ENCODE results near the gene SLC24A1. TPM values are rescaled to one million over a fixed set of nuclear protein-coding genes. Genes with fewer than 3 reads are reported as not detected.

Gene SLC24A1
- total and polyA plus RNA-seq, 2 experiments from 2014 or later, result 4.9 to 7.2 TPM

GRCh38 chr15:65675551-65675950, 53.8 kb downstream of the SLC24A1 start:
- H3K27me3 ChIP-seq (replicated peaks; ENCODE audit: insufficient read depth), result no peaks in the 10 kb centered on the region
- H2AFZ ChIP-seq, result no peak overlapping the region
- H3K9ac ChIP-seq, result no peak overlapping the region
- TF ChIP-seq EZH2phosphoT487 (IDR thresholded peaks at IDR 0.05; ENCODE audit: insufficient read depth, low read depth) (no peak), EZH2 (IDR thresholded peaks at IDR 0.05; ENCODE audit: insufficient read depth, poor library complexity, severe bottlenecking) (no peak)
- H3F3A ChIP-seq (ENCODE audit: insufficient read depth), result no peaks in the 10 kb centered on the region
- no peaks in the 10 kb centered on the region for H4K20me1 ChIP-seq (ENCODE audit: insufficient read depth)
- H3K9me3 ChIP-seq (ENCODE audit: low read depth), result no peaks in the 10 kb centered on the region
- H3K79me2 ChIP-seq (ENCODE audit: insufficient read depth), result no peaks in the 10 kb centered on the region
- in situ Hi-C loops (cut with MboI), result no loop called here
- no peak overlapping the region for H3K4me2 ChIP-seq (ENCODE audit: unreplicated experiment)
- no peaks in the 10 kb centered on the region for H3K4me1 ChIP-seq (ENCODE audit: insufficient read depth)
- peaks cover 12% of the 10 kb centered on the region for H3K36me3 ChIP-seq (ENCODE audit: low read depth)
- no peak overlapping the region for H3K27ac ChIP-seq
- H3K9me2 ChIP-seq (ENCODE audit: insufficient read depth), result no peaks in the 10 kb centered on the region
- H3K4me3 ChIP-seq, result no peak overlapping the region
- no peak for DNase-seq
- WGBS, 2 experiments (ENCODE audit: low coverage in 1 of 2, low lambda C conversion rate in 2 of 2, missing lambda C conversion rate in 2 of 2), result 88 to 97% methylated on average over 1 of the region's 1 CpG

GRCh38 chr15:65676123-65676522, 54.4 kb downstream of the SLC24A1 start:
- no peak for DNase-seq
- Histone ChIP-seq H4K20me1 (ENCODE audit: insufficient read depth) (no peaks in the 10 kb centered on the region), H3K27me3 (replicated peaks; ENCODE audit: insufficient read depth) (no peaks in the 10 kb centered on the region), H3K9me2 (ENCODE audit: insufficient read depth) (no peaks in the 10 kb centered on the region), H3K36me3 (ENCODE audit: low read depth) (peaks cover 6% of the 10 kb centered on the region), H3K9ac (no peak overlapping the region), H3K9me3 (ENCODE audit: low read depth) (no peaks in the 10 kb centered on the region), H3F3A (ENCODE audit: insufficient read depth) (no peaks in the 10 kb centered on the region), H3K79me2 (ENCODE audit: insufficient read depth) (no peaks in the 10 kb centered on the region), H3K4me2 (ENCODE audit: unreplicated experiment) (no peak overlapping the region), H3K4me1 (ENCODE audit: insufficient read depth) (no peaks in the 10 kb centered on the region), H3K27ac (no peak overlapping the region), H3K4me3 (no peak overlapping the region), H2AFZ (no peak overlapping the region)
- in situ Hi-C loops (cut with MboI), result no loop called here
- TF ChIP-seq EZH2phosphoT487 (IDR thresholded peaks at IDR 0.05; ENCODE audit: insufficient read depth, low read depth) (no peak), EZH2 (IDR thresholded peaks at IDR 0.05; ENCODE audit: insufficient read depth, poor library complexity, severe bottlenecking) (no peak)
- 97 to 100% methylated on average over 2 of the region's 2 CpGs for WGBS, 2 experiments (ENCODE audit: low coverage in 1 of 2, low lambda C conversion rate in 2 of 2, missing lambda C conversion rate in 2 of 2)

GRCh38 chr15:65680544-65680943, 58.8 kb downstream of the SLC24A1 start:
- WGBS, 2 experiments (ENCODE audit: low coverage in 1 of 2, low lambda C conversion rate in 2 of 2, missing lambda C conversion rate in 2 of 2), result 91 to 94% methylated on average over 1 of the region's 1 CpG
- Histone ChIP-seq H3K36me3 (ENCODE audit: low read depth) (no peaks in the 10 kb centered on the region), H3K9ac (no peak overlapping the region), H3F3A (ENCODE audit: insufficient read depth) (no peaks in the 10 kb centered on the region), H4K20me1 (ENCODE audit: insufficient read depth) (no peaks in the 10 kb centered on the region), H3K27ac (no peak overlapping the region), H3K4me1 (ENCODE audit: insufficient read depth) (no peaks in the 10 kb centered on the region), H3K4me2 (ENCODE audit: unreplicated experiment) (no peak overlapping the region), H3K4me3 (no peak overlapping the region), H2AFZ (no peak overlapping the region), H3K79me2 (ENCODE audit: insufficient read depth) (no peaks in the 10 kb centered on the region), H3K9me2 (ENCODE audit: insufficient read depth) (no peaks in the 10 kb centered on the region), H3K9me3 (ENCODE audit: low read depth) (no peaks in the 10 kb centered on the region), H3K27me3 (replicated peaks; ENCODE audit: insufficient read depth) (no peaks in the 10 kb centered on the region)
- no peak for DNase-seq
- in situ Hi-C loops (cut with MboI), result no loop called here
- no peak for TF ChIP-seq EZH2phosphoT487 (IDR thresholded peaks at IDR 0.05; ENCODE audit: insufficient read depth, low read depth)
- TF ChIP-seq EZH2 (IDR thresholded peaks at IDR 0.05; ENCODE audit: insufficient read depth, poor library complexity, severe bottlenecking), result no peak

- Histone ChIP-seq H3K79me2 (ENCODE audit: insufficient read depth) (no peaks in the 10 kb centered on the region), H4K20me1 (ENCODE audit: insufficient read depth) (no peaks in the 10 kb centered on the region), H3K4me3 (no peak overlapping the region), H3K4me2 (ENCODE audit: unreplicated experiment) (no peak overlapping the region), H3F3A (ENCODE audit: insufficient read depth) (no peaks in the 10 kb centered on the region), H3K27me3 (replicated peaks; ENCODE audit: insufficient read depth) (no peaks in the 10 kb centered on the region), H3K9ac (no peak overlapping the region), H3K4me1 (ENCODE audit: insufficient read depth) (no peaks in the 10 kb centered on the region), H3K9me2 (ENCODE audit: insufficient read depth) (no peaks in the 10 kb centered on the region), H2AFZ (no peak overlapping the region), H3K27ac (no peak overlapping the region), H3K9me3 (ENCODE audit: low read depth) (no peaks in the 10 kb centered on the region), H3K36me3 (ENCODE audit: low read depth) (0 out of 2 replicates have a peak, but pooled peaks cover 2% of the 10 kb centered on the region)
- no peak for TF ChIP-seq EZH2 (IDR thresholded peaks at IDR 0.05; ENCODE audit: insufficient read depth, poor library complexity, severe bottlenecking)
- TF ChIP-seq EZH2phosphoT487 (IDR thresholded peaks at IDR 0.05; ENCODE audit: insufficient read depth, low read depth), result no peak
- no peak for DNase-seq
- in situ Hi-C loops (cut with MboI), result no loop called here
- 96% methylated on average over 2 of the region's 2 CpGs for WGBS, 2 experiments (ENCODE audit: low coverage in 1 of 2, low lambda C conversion rate in 2 of 2, missing lambda C conversion rate in 2 of 2)
Measured at GRCh38 chr15:65682404-65682911, 60.7 kb downstream of the SLC24A1 start.

GRCh38 chr15:65688462-65688861, 66.7 kb downstream of the SLC24A1 start:
- Histone ChIP-seq H3K27me3 (replicated peaks; ENCODE audit: insufficient read depth) (no peaks in the 10 kb centered on the region), H3K36me3 (ENCODE audit: low read depth) (peaks cover 33% of the 10 kb centered on the region), H3K9me2 (ENCODE audit: insufficient read depth) (no peaks in the 10 kb centered on the region), H3K9me3 (ENCODE audit: low read depth) (no peaks in the 10 kb centered on the region), H3K4me2 (ENCODE audit: unreplicated experiment) (no peak overlapping the region), H4K20me1 (ENCODE audit: insufficient read depth) (no peaks in the 10 kb centered on the region), H3K4me1 (ENCODE audit: insufficient read depth) (no peaks in the 10 kb centered on the region), H3K79me2 (ENCODE audit: insufficient read depth) (no peaks in the 10 kb centered on the region), H3K4me3 (no peak overlapping the region), H3K27ac (no peak overlapping the region), H2AFZ (no peak overlapping the region), H3F3A (ENCODE audit: insufficient read depth) (no peaks in the 10 kb centered on the region), H3K9ac (no peak overlapping the region)
- 67 to 75% methylated on average over 1 of the region's 1 CpG for WGBS, 2 experiments (ENCODE audit: low coverage in 1 of 2, low lambda C conversion rate in 2 of 2, missing lambda C conversion rate in 2 of 2)
- no peak for DNase-seq
- in situ Hi-C loops (cut with MboI), result no loop called here
- TF ChIP-seq EZH2 (IDR thresholded peaks at IDR 0.05; ENCODE audit: insufficient read depth, poor library complexity, severe bottlenecking) (no peak), EZH2phosphoT487 (IDR thresholded peaks at IDR 0.05; ENCODE audit: insufficient read depth, low read depth) (no peak)

All from GM23248 (cell line).